ENCODE data around the gene CCDC138.

- TF ChIP-seq, protein P1, sequence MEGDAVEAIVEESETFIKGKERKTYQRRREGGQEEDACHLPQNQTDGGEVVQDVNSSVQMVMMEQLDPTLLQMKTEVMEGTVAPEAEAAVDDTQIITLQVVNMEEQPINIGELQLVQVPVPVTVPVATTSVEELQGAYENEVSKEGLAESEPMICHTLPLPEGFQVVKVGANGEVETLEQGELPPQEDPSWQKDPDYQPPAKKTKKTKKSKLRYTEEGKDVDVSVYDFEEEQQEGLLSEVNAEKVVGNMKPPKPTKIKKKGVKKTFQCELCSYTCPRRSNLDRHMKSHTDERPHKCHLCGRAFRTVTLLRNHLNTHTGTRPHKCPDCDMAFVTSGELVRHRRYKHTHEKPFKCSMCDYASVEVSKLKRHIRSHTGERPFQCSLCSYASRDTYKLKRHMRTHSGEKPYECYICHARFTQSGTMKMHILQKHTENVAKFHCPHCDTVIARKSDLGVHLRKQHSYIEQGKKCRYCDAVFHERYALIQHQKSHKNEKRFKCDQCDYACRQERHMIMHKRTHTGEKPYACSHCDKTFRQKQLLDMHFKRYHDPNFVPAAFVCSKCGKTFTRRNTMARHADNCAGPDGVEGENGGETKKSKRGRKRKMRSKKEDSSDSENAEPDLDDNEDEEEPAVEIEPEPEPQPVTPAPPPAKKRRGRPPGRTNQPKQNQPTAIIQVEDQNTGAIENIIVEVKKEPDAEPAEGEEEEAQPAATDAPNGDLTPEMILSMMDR (conservative IDR thresholded peaks at IDR 0.05; ENCODE audit: low read depth, low read length): no peak
- TF ChIP-seq EZH2phosphoT487 (IDR thresholded peaks at IDR 0.05; ENCODE audit: borderline replicate concordance, low read length) (no peak), EZH2 (IDR thresholded peaks at IDR 0.05; ENCODE audit: low read length, unreplicated experiment) (no peak)
Measured at GRCh38 chr2:108835040-108835439, 48.5 kb downstream of the CCDC138 start.
